Measurements from ENCODE around the gene PCSK5.

DNA sequence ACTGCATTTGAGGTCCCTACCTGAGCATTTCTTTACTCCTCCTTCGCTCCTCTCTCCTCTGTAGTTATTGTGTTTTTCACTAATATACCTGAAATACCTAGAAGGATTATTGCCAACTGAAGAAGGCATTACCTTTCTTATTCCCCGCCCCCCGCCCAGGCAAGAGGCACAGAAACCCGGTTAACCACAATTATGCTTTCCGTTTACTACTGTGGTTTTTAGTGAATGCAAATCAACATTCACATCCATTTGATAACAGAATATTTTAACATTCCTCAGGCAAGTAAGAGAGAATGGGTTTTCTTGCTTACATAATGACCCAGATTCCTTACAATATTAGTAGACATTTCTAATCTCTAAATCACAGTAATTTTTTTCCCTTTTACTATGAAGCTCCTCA lies 136.9 kb downstream of the PCSK5 start:
- TF ChIP-seq, protein P1, sequence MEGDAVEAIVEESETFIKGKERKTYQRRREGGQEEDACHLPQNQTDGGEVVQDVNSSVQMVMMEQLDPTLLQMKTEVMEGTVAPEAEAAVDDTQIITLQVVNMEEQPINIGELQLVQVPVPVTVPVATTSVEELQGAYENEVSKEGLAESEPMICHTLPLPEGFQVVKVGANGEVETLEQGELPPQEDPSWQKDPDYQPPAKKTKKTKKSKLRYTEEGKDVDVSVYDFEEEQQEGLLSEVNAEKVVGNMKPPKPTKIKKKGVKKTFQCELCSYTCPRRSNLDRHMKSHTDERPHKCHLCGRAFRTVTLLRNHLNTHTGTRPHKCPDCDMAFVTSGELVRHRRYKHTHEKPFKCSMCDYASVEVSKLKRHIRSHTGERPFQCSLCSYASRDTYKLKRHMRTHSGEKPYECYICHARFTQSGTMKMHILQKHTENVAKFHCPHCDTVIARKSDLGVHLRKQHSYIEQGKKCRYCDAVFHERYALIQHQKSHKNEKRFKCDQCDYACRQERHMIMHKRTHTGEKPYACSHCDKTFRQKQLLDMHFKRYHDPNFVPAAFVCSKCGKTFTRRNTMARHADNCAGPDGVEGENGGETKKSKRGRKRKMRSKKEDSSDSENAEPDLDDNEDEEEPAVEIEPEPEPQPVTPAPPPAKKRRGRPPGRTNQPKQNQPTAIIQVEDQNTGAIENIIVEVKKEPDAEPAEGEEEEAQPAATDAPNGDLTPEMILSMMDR (IDR thresholded peaks at IDR 0.05; ENCODE audit: low read depth, low read length, missing input control): no peak
- no peak for TF ChIP-seq GABPA (IDR thresholded peaks at IDR 0.05 in 1 of 2, conservative IDR thresholded peaks at IDR 0.05 in 1 of 2)
- no peak for TF ChIP-seq TAF1 (conservative IDR thresholded peaks at IDR 0.05)
- TF ChIP-seq, protein P2, sequence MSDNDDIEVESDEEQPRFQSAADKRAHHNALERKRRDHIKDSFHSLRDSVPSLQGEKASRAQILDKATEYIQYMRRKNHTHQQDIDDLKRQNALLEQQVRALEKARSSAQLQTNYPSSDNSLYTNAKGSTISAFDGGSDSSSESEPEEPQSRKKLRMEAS (IDR thresholded peaks at IDR 0.05): no peak
- TF ChIP-seq SP1 (IDR thresholded peaks at IDR 0.05): no peak
- no peak for TF ChIP-seq RAD21 (IDR thresholded peaks at IDR 0.05)
- TF ChIP-seq JUND (IDR thresholded peaks at IDR 0.05): no peak
